Spleen (tissue), 7 donors: ENCODE measurements around the gene SUPT3H.

Experiments
- CTCF ChIP-seq, 11 experiments: fragments of 200-600 bp in 7 of 11; fragments of 450-650 bp in 4 of 11; sonication (generic) in 4 of 11; IDR thresholded peaks in 8 of 11; conservative IDR thresholded peaks in 3 of 11; 1 replicate in 7 of 11; 2 replicates in 4 of 11; pipeline versions ENCODE4 v1.4.0 to v1.8.0; 2016 to 2021; ENCODE audit warnings: antibody characterized with exemption in 11 of 11, inconsistent platforms in 4 of 11, mild to moderate bottlenecking in 1 of 11
- POLR2AphosphoS5 ChIP-seq, 3 donors: sonication (generic); formaldehyde crosslinking; IDR thresholded peaks; one replicate each; pipeline ENCODE4 v1.5.1; 2017; ENCODE audit warnings: antibody characterized with exemption in 3 of 3
- donor health status: DM: no; HTN: no; CAD: no; lungs with moderate emphysema.
- donor health status: DM: no; HTN: no; CAD: no.
- donor health status: DM: no; HTN: no; CAD: no.

- TF ChIP-seq CTCF (IDR thresholded peaks at IDR 0.05 in 8 of 11, conservative IDR thresholded peaks at IDR 0.05 in 3 of 11) = no peak
- no peak for TF ChIP-seq POLR2AphosphoS5 (IDR thresholded peaks at IDR 0.05)
Observed at GRCh38 chr6:44784195-44784594, 593.5 kb downstream of the SUPT3H start.
